ENCODE data around the gene NCKAP5.

NCKAP5 gene

DNA sequence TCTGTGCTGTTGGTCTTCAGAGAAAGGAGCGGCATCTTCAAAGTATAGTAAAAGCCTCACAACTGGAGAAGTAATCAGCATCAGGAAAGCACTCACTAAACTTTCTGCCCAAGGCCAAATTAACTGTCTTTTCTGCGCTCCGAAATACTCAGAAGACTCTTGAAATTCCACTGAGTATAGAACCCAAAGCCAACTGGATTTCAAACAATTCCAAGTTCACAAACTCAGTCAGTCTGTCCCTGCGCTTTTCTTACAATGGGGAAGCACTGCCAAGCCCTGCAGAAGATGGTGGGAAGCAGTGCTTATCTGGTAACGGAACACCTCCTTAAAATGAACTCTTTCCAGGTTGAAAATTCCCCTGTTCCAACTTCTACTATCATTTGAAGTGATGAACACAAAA, 193.5 kb downstream of the NCKAP5 start:
- Histone ChIP-seq H3K27ac (replicated peaks) (no peak overlapping the region), H3K27me3 (ENCODE audit: insufficient read depth, poor library complexity, severe bottlenecking) (no peaks in the 10 kb centered on the region), H3K4me3 (replicated peaks; ENCODE audit: insufficient read depth, low read length) (no peak overlapping the region)
- no peak for DNase-seq (ENCODE audit: low read depth in 1 of 2, low spot score in 1 of 2)
- TF ChIP-seq POLR2AphosphoS5 (IDR thresholded peaks at IDR 0.05; ENCODE audit: low read depth) (no peak), GABPA (IDR thresholded peaks at IDR 0.05; ENCODE audit: low read depth) (no peak), SPI1 (IDR thresholded peaks at IDR 0.05; ENCODE audit: borderline replicate concordance, low read depth) (no peak)
- TF ChIP-seq, protein P1, sequence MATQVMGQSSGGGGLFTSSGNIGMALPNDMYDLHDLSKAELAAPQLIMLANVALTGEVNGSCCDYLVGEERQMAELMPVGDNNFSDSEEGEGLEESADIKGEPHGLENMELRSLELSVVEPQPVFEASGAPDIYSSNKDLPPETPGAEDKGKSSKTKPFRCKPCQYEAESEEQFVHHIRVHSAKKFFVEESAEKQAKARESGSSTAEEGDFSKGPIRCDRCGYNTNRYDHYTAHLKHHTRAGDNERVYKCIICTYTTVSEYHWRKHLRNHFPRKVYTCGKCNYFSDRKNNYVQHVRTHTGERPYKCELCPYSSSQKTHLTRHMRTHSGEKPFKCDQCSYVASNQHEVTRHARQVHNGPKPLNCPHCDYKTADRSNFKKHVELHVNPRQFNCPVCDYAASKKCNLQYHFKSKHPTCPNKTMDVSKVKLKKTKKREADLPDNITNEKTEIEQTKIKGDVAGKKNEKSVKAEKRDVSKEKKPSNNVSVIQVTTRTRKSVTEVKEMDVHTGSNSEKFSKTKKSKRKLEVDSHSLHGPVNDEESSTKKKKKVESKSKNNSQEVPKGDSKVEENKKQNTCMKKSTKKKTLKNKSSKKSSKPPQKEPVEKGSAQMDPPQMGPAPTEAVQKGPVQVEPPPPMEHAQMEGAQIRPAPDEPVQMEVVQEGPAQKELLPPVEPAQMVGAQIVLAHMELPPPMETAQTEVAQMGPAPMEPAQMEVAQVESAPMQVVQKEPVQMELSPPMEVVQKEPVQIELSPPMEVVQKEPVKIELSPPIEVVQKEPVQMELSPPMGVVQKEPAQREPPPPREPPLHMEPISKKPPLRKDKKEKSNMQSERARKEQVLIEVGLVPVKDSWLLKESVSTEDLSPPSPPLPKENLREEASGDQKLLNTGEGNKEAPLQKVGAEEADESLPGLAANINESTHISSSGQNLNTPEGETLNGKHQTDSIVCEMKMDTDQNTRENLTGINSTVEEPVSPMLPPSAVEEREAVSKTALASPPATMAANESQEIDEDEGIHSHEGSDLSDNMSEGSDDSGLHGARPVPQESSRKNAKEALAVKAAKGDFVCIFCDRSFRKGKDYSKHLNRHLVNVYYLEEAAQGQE (IDR thresholded peaks at IDR 0.05; ENCODE audit: insufficient replicate concordance, low read depth), result no peak
- TF ChIP-seq, protein P2, sequence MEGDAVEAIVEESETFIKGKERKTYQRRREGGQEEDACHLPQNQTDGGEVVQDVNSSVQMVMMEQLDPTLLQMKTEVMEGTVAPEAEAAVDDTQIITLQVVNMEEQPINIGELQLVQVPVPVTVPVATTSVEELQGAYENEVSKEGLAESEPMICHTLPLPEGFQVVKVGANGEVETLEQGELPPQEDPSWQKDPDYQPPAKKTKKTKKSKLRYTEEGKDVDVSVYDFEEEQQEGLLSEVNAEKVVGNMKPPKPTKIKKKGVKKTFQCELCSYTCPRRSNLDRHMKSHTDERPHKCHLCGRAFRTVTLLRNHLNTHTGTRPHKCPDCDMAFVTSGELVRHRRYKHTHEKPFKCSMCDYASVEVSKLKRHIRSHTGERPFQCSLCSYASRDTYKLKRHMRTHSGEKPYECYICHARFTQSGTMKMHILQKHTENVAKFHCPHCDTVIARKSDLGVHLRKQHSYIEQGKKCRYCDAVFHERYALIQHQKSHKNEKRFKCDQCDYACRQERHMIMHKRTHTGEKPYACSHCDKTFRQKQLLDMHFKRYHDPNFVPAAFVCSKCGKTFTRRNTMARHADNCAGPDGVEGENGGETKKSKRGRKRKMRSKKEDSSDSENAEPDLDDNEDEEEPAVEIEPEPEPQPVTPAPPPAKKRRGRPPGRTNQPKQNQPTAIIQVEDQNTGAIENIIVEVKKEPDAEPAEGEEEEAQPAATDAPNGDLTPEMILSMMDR (IDR thresholded peaks at IDR 0.05; ENCODE audit: insufficient read depth, low read length), result no peak

DNA sequence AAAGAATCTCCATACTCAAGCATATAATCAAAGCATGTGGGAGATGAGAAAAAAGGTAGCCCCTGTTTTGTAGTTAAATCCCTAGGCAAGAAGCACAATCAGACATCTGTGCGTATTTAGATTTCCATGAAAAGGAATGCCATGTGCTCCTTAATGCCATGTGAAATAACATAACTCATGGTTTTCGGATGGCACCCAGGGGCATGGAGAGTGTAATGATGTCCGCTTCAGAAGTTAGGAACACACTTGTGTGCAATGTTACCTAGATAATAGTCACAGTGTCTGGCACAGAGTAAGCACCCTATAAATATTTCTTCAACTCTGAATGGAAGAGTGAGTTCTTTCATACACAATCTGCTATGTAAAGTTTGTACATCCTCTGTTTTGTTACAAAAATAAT, 197.0 kb downstream of the NCKAP5 start:
- no peak for TF ChIP-seq SPI1 (IDR thresholded peaks at IDR 0.05; ENCODE audit: borderline replicate concordance, low read depth)
- TF ChIP-seq POLR2AphosphoS5 (IDR thresholded peaks at IDR 0.05; ENCODE audit: low read depth), result no peak
- no peak for TF ChIP-seq GABPA (IDR thresholded peaks at IDR 0.05; ENCODE audit: low read depth)
- TF ChIP-seq, protein P2 (IDR thresholded peaks at IDR 0.05; ENCODE audit: insufficient read depth, low read length), result no peak
- TF ChIP-seq, protein P1 (IDR thresholded peaks at IDR 0.05; ENCODE audit: insufficient replicate concordance, low read depth), result no peak

DNA sequence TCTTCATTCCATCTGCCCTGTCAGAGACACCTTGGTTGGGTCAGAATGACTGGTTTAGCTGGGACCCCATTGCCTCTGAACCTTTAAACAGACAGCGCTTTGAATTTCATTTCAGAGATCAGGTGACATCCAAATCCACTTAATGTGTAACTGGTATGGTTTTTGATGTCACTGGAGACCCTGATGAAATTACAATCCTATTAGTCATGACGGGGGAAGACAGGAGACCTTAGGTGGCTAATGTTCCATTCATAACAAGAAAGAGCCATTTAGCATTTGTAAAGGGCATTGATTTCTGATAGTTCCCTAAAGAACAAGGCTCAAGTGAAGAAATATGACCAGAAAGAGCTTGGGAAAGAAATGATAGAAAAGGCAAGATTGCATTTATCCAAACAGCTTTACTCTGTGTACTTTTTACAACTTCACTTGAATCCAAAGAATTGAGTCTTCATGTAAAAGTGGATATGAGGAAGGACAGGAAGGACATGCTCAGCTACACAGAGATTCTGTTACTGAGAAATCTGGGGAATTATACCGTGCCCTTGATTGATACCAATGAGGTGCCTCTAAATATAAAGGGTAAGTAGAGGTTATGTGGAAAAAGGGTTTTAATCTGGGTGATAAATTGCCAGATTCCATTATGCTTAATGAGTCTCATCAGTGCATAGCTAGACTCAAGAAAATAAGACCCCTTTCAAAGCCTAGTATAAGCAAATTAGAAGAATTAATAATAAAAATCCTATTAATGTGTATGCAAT, 198.2 kb downstream of the NCKAP5 start:
- DNase-seq (ENCODE audit: low read depth in 1 of 2, low spot score in 1 of 2), result no peak
- H3K27me3 ChIP-seq (ENCODE audit: insufficient read depth, poor library complexity, severe bottlenecking), result peaks cover 2% of the 10 kb centered on the region
- no peak overlapping the region for H3K27ac ChIP-seq (replicated peaks)
- no peak overlapping the region for H3K4me3 ChIP-seq (replicated peaks; ENCODE audit: insufficient read depth, low read length)
- no peak for TF ChIP-seq SPI1 (IDR thresholded peaks at IDR 0.05; ENCODE audit: borderline replicate concordance, low read depth)
- TF ChIP-seq, protein P2 (IDR thresholded peaks at IDR 0.05; ENCODE audit: insufficient read depth, low read length), result no peak
- TF ChIP-seq, protein P1 (IDR thresholded peaks at IDR 0.05; ENCODE audit: insufficient replicate concordance, low read depth), result no peak
- TF ChIP-seq POLR2AphosphoS5 (IDR thresholded peaks at IDR 0.05; ENCODE audit: low read depth), result no peak
- TF ChIP-seq GABPA (IDR thresholded peaks at IDR 0.05; ENCODE audit: low read depth), result no peak

More for the DNA sequence above, 197.0 kb downstream of the NCKAP5 start:
- H3K4me3 ChIP-seq (replicated peaks; ENCODE audit: insufficient read depth, low read length), result no peak overlapping the region
- no peak overlapping the region for H3K27ac ChIP-seq (replicated peaks)
- DNase-seq (ENCODE audit: low read depth in 1 of 2, low spot score in 1 of 2), result no peak
- H3K27me3 ChIP-seq (ENCODE audit: insufficient read depth, poor library complexity, severe bottlenecking), result no peaks in the 10 kb centered on the region

Measured in HL-60 (cell line).